Superior temporal gyrus (tissue), 1 donor: Measurements from ENCODE around the gene BCAS3.
A peak's percentile ranks its signal among the peaks of the same experiment; 100 is the strongest.
"Not testable (repeated sequence)": the region's sequence is repeated elsewhere in the genome, so short reads cannot be mapped to it uniquely, and the experiment has no call there.

ENCODE experiments used
- DNase-seq: peaks from one replicate; pipeline ENCODE4 v3.0.0-alpha.2; 2016; ENCODE audit errors: extremely low spot score

The BCAS3 gene

GRCh38 chr17:60677308-60678117 lies at the start of gene BCAS3:
Gene BCAS3, plus strand, starts transcription at chr17:60677851.
- peak; percentile 99 for DNase-seq

- no peak for DNase-seq
These were observed 49.3 kb upstream of the BCAS3 start for GRCh38 chr17:60628252-60628889.

- no peak for DNase-seq
These were observed 48.5 kb upstream of the BCAS3 start for GRCh38 chr17:60629120-60629519.

GRCh38 chr17:60630352-60630751 lies 47.3 kb upstream of the BCAS3 start:
- peak; percentile 72 for DNase-seq

- no peak for DNase-seq
These were observed 46.5 kb upstream of the BCAS3 start for GRCh38 chr17:60631119-60631518.

- DNase-seq, result peak; percentile 10
These were observed 40.0 kb upstream of the BCAS3 start for GRCh38 chr17:60637683-60638082.

- DNase-seq, result no peak
These were observed 38.7 kb upstream of the BCAS3 start for GRCh38 chr17:60639019-60639330.

- peak; percentile 34 for DNase-seq
These were observed 37.1 kb upstream of the BCAS3 start for GRCh38 chr17:60640503-60640902.

- DNase-seq, result peak; percentile 20
These were observed 36.5 kb upstream of the BCAS3 start for GRCh38 chr17:60641126-60641525.

- DNase-seq, result peak; percentile 95
These were observed 35.8 kb upstream of the BCAS3 start for GRCh38 chr17:60641810-60642220.

GRCh38 chr17:60645918-60646523 lies 31.6 kb upstream of the BCAS3 start:
- peak; percentile 55 for DNase-seq

GRCh38 chr17:60646701-60647100 lies 30.9 kb upstream of the BCAS3 start:
- peak; percentile 37 for DNase-seq

- DNase-seq, result peak; percentile 10
These were observed 29.9 kb upstream of the BCAS3 start for GRCh38 chr17:60647705-60648104.

- DNase-seq, result no peak
These were observed 25.0 kb upstream of the BCAS3 start for GRCh38 chr17:60652454-60653247.

- no peak for DNase-seq
These were observed 24.1 kb upstream of the BCAS3 start for GRCh38 chr17:60653569-60653968.

- DNase-seq, result peak; percentile 59
These were observed 21.2 kb upstream of the BCAS3 start for GRCh38 chr17:60656499-60656898.

- DNase-seq, result peak; percentile 58
These were observed 18.5 kb upstream of the BCAS3 start for GRCh38 chr17:60659156-60659555.

- DNase-seq, result no peak
These were observed 16.2 kb upstream of the BCAS3 start for GRCh38 chr17:60661489-60661888.

- DNase-seq, result peak; percentile 15
These were observed 13.6 kb upstream of the BCAS3 start for GRCh38 chr17:60664022-60664421.

- DNase-seq, result no peak
These were observed 12.0 kb upstream of the BCAS3 start for GRCh38 chr17:60665602-60666001.

GRCh38 chr17:60668741-60669140 lies 8.9 kb upstream of the BCAS3 start:
- not testable (repeated sequence) for DNase-seq

- no peak for DNase-seq
These were observed 6.2 kb upstream of the BCAS3 start for GRCh38 chr17:60671482-60671881.
